ENCODE data around the gene ATG2B.

ATG2B gene

DNA sequence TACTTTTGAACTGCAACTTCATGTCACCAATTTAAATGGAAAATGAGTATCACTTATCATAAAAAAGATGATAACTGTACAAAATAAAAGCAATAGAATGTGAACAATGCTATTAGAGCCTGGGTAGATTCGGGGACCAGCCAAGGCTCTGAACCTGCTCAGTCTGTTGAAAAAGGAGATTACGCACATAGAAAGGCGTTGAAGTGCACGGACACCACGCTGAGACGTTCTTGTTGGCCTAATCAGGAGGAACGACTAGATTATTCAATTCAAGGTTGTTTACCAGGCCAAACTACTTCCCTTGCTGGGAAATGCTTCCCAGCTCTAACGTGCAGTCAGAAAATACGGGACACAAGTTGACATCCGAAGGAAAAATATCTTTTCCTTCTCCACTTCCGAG, 130.6 kb downstream of the ATG2B start:
- no peak for DNase-seq (ENCODE audit: low read depth)
- no peak overlapping the region for H3K4me3 ChIP-seq (ENCODE audit: low read length)
- TF ChIP-seq, protein P1, sequence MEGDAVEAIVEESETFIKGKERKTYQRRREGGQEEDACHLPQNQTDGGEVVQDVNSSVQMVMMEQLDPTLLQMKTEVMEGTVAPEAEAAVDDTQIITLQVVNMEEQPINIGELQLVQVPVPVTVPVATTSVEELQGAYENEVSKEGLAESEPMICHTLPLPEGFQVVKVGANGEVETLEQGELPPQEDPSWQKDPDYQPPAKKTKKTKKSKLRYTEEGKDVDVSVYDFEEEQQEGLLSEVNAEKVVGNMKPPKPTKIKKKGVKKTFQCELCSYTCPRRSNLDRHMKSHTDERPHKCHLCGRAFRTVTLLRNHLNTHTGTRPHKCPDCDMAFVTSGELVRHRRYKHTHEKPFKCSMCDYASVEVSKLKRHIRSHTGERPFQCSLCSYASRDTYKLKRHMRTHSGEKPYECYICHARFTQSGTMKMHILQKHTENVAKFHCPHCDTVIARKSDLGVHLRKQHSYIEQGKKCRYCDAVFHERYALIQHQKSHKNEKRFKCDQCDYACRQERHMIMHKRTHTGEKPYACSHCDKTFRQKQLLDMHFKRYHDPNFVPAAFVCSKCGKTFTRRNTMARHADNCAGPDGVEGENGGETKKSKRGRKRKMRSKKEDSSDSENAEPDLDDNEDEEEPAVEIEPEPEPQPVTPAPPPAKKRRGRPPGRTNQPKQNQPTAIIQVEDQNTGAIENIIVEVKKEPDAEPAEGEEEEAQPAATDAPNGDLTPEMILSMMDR (conservative IDR thresholded peaks at IDR 0.05; ENCODE audit: low read length): no peak

DNA sequence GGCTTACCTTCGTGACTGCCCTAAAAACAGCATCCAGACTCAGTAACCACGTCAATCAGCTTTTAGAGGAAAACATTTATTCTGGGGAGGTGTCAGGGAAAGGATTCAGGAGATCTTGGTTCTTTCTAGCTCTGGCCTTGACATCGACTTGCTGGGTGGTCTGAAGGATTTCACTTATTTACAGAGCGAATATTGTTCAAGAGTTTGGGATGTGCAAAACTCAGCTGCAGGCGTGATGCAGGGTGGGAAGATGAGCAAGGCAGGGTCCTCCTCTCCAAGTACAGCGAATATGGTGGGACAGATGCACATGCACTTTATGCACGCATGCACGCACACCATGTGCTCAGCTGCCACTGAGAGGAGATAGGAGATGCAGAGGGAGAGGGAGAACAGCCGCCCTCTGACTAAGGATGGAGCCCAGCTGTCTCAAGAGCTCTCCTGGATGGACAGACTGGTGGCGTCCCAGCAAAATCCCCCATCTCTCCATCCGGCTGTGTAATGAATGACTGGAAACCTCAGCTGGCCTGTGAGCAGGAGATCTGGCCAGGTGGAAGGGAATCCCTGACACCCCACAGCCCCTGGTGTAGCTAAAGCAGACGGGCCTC, 131.5 kb downstream of the ATG2B start:
- no peak for DNase-seq (ENCODE audit: low read depth)
- TF ChIP-seq, protein P1 (conservative IDR thresholded peaks at IDR 0.05; ENCODE audit: low read length): no peak
- no peak overlapping the region for H3K4me3 ChIP-seq (ENCODE audit: low read length)

DNA sequence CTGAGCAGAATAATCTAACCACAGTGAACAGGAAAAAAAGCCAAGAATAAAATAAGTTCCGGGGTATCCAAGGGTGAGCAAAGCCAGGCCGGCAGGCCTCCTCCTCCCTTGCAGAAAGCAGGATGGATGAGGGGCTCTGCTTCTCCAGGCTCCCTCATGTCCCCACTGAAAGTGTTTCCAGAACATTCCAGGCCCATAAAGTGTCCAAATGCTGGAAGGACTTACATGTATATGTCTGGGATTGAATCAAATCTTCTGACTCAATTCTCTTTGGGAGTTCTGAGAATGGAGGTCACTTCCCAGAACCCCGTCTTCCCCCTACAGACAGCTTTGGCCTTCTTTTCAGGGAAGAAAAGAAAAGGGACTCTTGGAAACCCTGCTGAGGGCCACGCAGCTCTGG, 132.1 kb downstream of the ATG2B start:
- TF ChIP-seq, protein P1 (conservative IDR thresholded peaks at IDR 0.05; ENCODE audit: low read length): no peak
- DNase-seq (ENCODE audit: low read depth): no peak
- H3K4me3 ChIP-seq (ENCODE audit: low read length): no peak overlapping the region

DNA sequence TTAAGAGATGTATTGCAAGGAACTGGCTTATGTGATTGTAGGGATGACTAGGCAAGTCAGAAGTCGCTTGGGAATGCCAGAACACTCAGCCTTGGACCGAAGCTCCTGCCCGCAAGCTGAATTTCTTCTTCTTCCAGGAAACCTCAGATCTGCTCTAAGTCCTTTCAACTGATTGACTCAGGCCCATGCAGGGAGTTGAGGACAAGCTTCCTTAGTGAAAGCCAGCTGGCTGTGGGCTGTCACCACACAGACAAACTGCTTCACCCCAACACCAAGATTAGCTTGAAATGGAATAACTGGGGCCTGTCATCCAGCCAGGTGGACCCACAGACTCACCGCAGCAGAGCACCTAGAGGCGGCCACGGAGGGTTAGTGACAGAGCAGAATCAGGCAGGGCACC, 133.8 kb downstream of the ATG2B start:
- DNase-seq (ENCODE audit: low read depth): no peak
- TF ChIP-seq, protein P1 (conservative IDR thresholded peaks at IDR 0.05; ENCODE audit: low read length): no peak
- H3K4me3 ChIP-seq (ENCODE audit: low read length): no peak overlapping the region

Data from AG10803 (cell line).